ENCODE data around the gene DISP2. TPM values are rescaled to one million over a fixed set of nuclear protein-coding genes. Genes with fewer than 3 reads are reported as not detected.

The DISP2 gene
- total and polyA plus RNA-seq, 8 donors: 0.14 to 4.1 (median 1.4) TPM

- WGBS, 2 donors: 82 to 91% methylated on average over 3 of the region's 3 CpGs
- TF ChIP-seq CTCF (IDR thresholded peaks at IDR 0.05): no peak
- H3K4me3 ChIP-seq: no peak overlapping the region
- H3K4me1 ChIP-seq: peaks cover 0 to 19% (median 8%) of the 10 kb centered on the region in 3 donors
- ATAC-seq (no peak), DNase-seq (no peak), FAIRE-seq (no peak)
- no peaks in the 10 kb centered on the region for H3K27me3 ChIP-seq
- no peaks in the 10 kb centered on the region for H3K9me3 ChIP-seq
- no peak overlapping the region for H3K27ac ChIP-seq
- intact Hi-C loops (cut with DNase I): no loop called here
- H3K36me3 ChIP-seq: no peaks in the 10 kb centered on the region
Measured at GRCh38 chr15:40316931-40317330, 41.1 kb upstream of the DISP2 start.

GRCh38 chr15:40317580-40317979, 40.4 kb upstream of the DISP2 start:
- TF ChIP-seq CTCF (IDR thresholded peaks at IDR 0.05): no peak
- intact Hi-C loops (cut with DNase I): no loop called here
- peaks cover 0 to 19% (median 8%) of the 10 kb centered on the region in 3 donors for H3K4me1 ChIP-seq
- no peak for FAIRE-seq
- no peak for DNase-seq
- no peaks in the 10 kb centered on the region for H3K9me3 ChIP-seq
- no peak for ATAC-seq
- WGBS, 2 donors: 73 to 89% methylated on average over 4 of the region's 4 CpGs
- no peaks in the 10 kb centered on the region for H3K36me3 ChIP-seq
- no peak overlapping the region for H3K27ac ChIP-seq
- H3K4me3 ChIP-seq: no peak overlapping the region
- no peaks in the 10 kb centered on the region for H3K27me3 ChIP-seq

GRCh38 chr15:40320409-40320808, 37.6 kb upstream of the DISP2 start:
- Histone ChIP-seq H3K4me1 (peaks cover 8 to 12% (median 12%) of the 10 kb centered on the region in 3 donors), H3K27ac (no peak overlapping the region), H3K27me3 (no peaks in the 10 kb centered on the region), H3K36me3 (no peaks in the 10 kb centered on the region), H3K4me3 (no peak overlapping the region), H3K9me3 (no peaks in the 10 kb centered on the region)
- intact Hi-C loops (cut with DNase I): no loop called here
- no peak for TF ChIP-seq CTCF (IDR thresholded peaks at IDR 0.05)
- ATAC-seq (no peak), DNase-seq (no peak), FAIRE-seq (no peak)
- 93 to 94% methylated on average over 1 of the region's 1 CpG for WGBS, 2 donors

- peak; percentile 34 for FAIRE-seq
- H3K4me1 ChIP-seq: peaks cover 9 to 16% (median 12%) of the 10 kb centered on the region in 3 donors
- intact Hi-C loops (cut with DNase I): no loop called here
- no peaks in the 10 kb centered on the region for H3K27me3 ChIP-seq
- peak in 1 of 6 donors; percentile 56 for DNase-seq
- H3K4me3 ChIP-seq: no peak overlapping the region
- 7 to 8% methylated on average over 2 of the region's 2 CpGs for WGBS, 2 donors
- H3K27ac ChIP-seq: no peak overlapping the region
- H3K36me3 ChIP-seq: no peaks in the 10 kb centered on the region
- ATAC-seq: peak in 3 of 4 donors; percentile 35 to 42 (median 40)
- H3K9me3 ChIP-seq: no peaks in the 10 kb centered on the region
- peak; percentile 66 to 91 (median 84) for TF ChIP-seq CTCF (IDR thresholded peaks at IDR 0.05)
Measured at GRCh38 chr15:40320931-40321371, 37.1 kb upstream of the DISP2 start.

- peaks cover 9 to 16% (median 12%) of the 10 kb centered on the region in 3 donors for H3K4me1 ChIP-seq
- H3K36me3 ChIP-seq: no peaks in the 10 kb centered on the region
- H3K9me3 ChIP-seq: no peaks in the 10 kb centered on the region
- H3K4me3 ChIP-seq: peak overlapping the region in 2 of 4 donors; percentile 81 to 86
- intact Hi-C loops (cut with DNase I): no loop called here
- H3K27me3 ChIP-seq: no peaks in the 10 kb centered on the region
- ATAC-seq: peak in 3 of 4 donors; percentile 26 to 32 (median 26)
- TF ChIP-seq CTCF (IDR thresholded peaks at IDR 0.05): no peak
- no peak for FAIRE-seq
- peak in 2 of 6 donors; percentile 45 to 61 for DNase-seq
- 44% methylated on average over 26 of the region's 26 CpGs for WGBS, 2 donors
- H3K27ac ChIP-seq: peak overlapping the region in 3 of 4 donors; percentile 42 to 74 (median 55)
Measured at GRCh38 chr15:40322531-40323238, 35.3 kb upstream of the DISP2 start.

All from pancreas (tissue), 10 donors.